ENCODE results near the gene CFAP73.

DNA sequence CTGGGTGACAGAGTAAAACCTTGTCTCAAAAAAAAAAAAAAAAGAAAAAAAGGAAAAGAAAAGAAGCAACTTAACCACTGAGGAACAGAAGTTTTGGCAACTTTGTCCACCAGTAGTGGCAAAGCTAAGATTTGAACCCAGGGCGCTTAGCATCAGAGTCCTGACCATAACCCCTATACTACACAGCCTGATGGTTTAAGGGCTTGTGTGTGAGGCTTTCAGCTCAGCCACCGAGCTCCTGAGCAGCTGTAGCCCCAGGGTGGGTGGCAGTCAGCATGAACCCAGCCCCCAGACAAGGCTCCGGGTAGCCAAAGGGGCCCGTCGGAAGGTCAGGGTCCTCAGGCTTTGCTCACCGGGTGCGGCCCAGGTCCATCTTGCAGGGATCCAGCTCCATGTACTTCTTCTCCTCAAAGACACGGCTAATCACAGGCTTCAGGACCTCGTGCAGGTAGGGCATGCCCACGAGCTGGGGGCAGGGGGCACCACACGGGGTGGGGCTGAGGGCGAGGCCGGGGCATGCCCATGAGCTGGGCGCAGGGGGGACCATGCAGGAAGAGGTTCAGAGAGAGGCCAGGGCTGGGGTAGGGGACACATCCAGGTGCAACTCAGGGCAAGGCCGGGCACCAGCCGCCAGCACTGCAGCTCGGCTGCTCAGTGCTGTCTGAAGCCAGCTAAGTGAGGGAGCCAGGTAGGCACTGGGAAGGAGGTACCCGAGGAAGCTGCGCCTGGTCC is 34.9 kb upstream of the CFAP73 start:
- TF ChIP-seq, protein P1, sequence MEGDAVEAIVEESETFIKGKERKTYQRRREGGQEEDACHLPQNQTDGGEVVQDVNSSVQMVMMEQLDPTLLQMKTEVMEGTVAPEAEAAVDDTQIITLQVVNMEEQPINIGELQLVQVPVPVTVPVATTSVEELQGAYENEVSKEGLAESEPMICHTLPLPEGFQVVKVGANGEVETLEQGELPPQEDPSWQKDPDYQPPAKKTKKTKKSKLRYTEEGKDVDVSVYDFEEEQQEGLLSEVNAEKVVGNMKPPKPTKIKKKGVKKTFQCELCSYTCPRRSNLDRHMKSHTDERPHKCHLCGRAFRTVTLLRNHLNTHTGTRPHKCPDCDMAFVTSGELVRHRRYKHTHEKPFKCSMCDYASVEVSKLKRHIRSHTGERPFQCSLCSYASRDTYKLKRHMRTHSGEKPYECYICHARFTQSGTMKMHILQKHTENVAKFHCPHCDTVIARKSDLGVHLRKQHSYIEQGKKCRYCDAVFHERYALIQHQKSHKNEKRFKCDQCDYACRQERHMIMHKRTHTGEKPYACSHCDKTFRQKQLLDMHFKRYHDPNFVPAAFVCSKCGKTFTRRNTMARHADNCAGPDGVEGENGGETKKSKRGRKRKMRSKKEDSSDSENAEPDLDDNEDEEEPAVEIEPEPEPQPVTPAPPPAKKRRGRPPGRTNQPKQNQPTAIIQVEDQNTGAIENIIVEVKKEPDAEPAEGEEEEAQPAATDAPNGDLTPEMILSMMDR (conservative IDR thresholded peaks at IDR 0.05; ENCODE audit: low read depth in 2 of 2) = no peak
- TF ChIP-seq POLR2AphosphoS5 (IDR thresholded peaks at IDR 0.05; ENCODE audit: low read depth) (no peak), EZH2 (IDR thresholded peaks at IDR 0.05; ENCODE audit: low read depth, unreplicated experiment) (no peak), EZH2phosphoT487 (IDR thresholded peaks at IDR 0.05; ENCODE audit: unreplicated experiment) (no peak), STAT1 (IDR thresholded peaks at IDR 0.05; ENCODE audit: unreplicated experiment) (no peak), NANOG (IDR thresholded peaks at IDR 0.05; ENCODE audit: borderline replicate concordance) (no peak)
- TF ChIP-seq, protein P2, sequence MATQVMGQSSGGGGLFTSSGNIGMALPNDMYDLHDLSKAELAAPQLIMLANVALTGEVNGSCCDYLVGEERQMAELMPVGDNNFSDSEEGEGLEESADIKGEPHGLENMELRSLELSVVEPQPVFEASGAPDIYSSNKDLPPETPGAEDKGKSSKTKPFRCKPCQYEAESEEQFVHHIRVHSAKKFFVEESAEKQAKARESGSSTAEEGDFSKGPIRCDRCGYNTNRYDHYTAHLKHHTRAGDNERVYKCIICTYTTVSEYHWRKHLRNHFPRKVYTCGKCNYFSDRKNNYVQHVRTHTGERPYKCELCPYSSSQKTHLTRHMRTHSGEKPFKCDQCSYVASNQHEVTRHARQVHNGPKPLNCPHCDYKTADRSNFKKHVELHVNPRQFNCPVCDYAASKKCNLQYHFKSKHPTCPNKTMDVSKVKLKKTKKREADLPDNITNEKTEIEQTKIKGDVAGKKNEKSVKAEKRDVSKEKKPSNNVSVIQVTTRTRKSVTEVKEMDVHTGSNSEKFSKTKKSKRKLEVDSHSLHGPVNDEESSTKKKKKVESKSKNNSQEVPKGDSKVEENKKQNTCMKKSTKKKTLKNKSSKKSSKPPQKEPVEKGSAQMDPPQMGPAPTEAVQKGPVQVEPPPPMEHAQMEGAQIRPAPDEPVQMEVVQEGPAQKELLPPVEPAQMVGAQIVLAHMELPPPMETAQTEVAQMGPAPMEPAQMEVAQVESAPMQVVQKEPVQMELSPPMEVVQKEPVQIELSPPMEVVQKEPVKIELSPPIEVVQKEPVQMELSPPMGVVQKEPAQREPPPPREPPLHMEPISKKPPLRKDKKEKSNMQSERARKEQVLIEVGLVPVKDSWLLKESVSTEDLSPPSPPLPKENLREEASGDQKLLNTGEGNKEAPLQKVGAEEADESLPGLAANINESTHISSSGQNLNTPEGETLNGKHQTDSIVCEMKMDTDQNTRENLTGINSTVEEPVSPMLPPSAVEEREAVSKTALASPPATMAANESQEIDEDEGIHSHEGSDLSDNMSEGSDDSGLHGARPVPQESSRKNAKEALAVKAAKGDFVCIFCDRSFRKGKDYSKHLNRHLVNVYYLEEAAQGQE (IDR thresholded peaks at IDR 0.05; ENCODE audit: unreplicated experiment) = no peak
